NCI-H1417 (cell line): ENCODE data around the gene ARNT2.

Experiments used
- DNase-seq, 3 experiments: peaks; one replicate each; lab custom pipeline; 2025; lab: John Stamatoyannopoulos, UW

ARNT2 gene

GRCh38 chr15:80411788-80412288 lies 7.7 kb downstream of the ARNT2 start:
- no peak for DNase-seq

GRCh38 chr15:80414546-80415357 lies 10.6 kb downstream of the ARNT2 start:
- DNase-seq = peak in 2 of 3 experiments; percentile 46 to 56

- DNase-seq = no peak
Measured at GRCh38 chr15:80415358-80415670, 11.1 kb downstream of the ARNT2 start.

GRCh38 chr15:80416702-80417101 lies 12.5 kb downstream of the ARNT2 start:
- no peak for DNase-seq

DNA sequence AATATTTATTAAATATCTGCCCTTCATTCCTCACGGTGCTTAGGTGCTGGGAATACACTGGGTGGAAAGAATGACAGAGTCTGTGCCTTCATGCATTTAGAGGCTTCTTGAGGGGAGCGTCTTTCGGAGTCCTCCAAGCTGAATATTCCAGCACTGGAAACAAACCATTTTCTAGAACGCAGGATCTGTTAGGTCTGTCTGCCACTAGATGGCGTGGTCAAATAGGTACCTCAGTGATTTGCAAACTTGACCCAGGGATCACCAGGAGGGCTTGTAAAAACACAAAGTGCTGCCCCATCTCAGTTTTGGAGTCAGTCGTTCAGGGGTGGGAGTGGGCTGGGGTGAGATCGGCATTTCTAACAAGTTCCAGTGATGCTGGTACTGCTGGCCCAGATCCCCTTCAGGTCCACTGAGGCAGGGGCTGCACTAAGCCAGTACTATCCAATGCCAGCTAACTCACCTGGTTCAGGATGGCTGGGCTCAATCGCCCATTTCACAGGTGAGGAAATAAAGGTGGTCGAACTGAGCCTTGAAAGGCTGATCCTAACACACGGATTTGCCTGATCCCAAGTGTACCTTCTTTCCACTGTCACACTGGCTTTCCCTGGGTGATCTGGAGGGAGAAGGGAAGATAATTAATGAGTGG lies 14.8 kb downstream of the ARNT2 start:
- DNase-seq = peak in 2 of 3 experiments; percentile 19 to 54

DNA sequence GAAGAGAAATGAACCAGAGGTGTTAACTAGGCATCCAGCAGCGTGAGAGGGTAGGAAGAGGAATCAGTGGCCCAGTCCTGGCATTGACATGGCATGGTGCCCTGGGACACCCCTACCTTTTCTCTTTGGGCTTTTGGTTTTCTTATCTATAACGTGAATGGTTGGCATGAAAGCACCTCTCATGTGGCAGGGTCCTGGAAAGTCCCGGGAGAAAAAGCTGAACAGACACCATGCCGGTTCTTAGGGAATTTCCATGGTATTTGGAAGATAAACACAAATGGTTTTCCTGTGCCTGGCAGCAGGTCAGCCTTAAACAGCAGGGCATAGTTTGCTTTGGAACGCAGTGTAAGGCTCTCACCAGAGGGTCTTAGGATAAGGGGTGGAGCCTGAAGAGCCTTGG lies 15.4 kb downstream of the ARNT2 start:
- no peak for DNase-seq

GRCh38 chr15:80420658-80421057 lies 16.5 kb downstream of the ARNT2 start:
- no peak for DNase-seq

DNA sequence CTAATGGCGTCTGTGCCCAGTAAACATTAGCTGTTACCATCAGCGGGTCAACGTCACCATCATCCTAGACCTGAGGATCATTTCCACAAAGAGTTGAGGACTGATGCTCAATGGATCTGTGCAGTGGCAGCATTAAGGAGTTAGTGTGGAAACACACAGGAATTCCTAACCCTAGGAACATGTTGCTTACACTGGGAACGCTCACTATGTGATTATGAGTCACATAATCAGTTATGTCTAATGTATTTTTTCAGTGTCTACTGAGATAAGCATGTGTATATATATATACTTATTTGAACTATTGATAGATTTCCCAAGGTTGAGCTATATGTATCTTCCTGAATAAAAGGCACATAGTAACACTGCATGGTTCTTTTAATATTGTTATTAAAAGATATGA lies 19.0 kb downstream of the ARNT2 start:
- no peak for DNase-seq

DNA sequence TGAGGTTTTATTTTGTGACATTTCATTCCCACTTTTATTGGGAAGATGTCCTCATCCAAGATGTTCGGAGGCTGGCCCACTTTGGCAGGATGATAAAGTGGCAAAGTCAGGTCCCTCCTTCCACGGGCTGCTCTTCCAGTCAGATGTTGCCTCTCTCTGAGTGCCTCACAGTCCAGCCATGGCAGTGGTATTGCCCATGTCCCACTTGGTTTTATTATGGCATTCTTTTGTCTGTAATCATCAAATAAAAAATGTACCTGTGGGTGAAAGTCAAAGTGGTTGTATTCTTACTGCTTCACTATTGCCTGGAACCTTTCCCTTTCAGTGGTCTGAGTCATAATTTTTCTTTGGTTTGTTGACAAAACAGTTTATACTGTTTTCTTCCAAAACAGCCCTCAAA lies 20.2 kb downstream of the ARNT2 start:
- no peak for DNase-seq

GRCh38 chr15:80426316-80426715 lies 22.1 kb downstream of the ARNT2 start:
- no peak for DNase-seq

DNA sequence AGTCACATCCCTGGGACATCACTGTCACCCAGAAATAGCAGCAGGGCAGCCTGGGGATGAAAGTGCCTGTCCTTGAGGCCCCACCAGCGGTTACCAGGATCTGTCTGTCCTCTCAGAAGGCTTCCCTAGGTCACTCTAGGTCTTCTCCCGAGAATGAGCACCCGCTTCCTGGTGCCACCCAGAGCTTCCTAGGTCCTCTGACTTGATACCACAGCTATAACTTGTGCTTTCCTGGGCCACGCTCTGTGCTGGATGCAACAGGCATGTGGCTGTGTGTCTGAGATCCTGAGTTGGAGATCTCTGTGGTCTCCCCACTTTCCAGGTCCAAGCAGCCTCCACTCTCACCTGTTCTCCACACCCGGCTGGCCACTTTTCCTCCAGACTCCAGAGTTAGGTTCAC lies 25.8 kb downstream of the ARNT2 start:
- DNase-seq = no peak

GRCh38 chr15:80431635-80432344 lies 27.6 kb downstream of the ARNT2 start:
- peak in 2 of 3 experiments; percentile 51 to 74 for DNase-seq

DNA sequence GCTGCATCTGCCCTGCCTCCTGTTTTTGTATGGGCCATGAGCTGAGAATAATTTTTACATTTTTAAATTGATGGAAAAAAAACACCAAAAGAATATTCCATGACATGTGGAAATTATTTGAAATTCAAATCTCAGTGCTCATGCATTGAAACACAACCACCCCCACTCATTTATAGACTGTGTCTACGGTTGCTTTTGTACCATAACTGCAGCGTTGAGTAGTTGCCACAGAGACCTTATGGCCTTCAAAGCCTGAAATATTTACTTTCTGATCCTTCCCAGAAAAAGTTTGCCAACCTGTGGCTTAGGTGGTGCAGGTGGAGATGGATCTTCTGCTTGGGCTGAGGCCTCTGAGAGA lies 28.1 kb downstream of the ARNT2 start:
- no peak for DNase-seq

DNA sequence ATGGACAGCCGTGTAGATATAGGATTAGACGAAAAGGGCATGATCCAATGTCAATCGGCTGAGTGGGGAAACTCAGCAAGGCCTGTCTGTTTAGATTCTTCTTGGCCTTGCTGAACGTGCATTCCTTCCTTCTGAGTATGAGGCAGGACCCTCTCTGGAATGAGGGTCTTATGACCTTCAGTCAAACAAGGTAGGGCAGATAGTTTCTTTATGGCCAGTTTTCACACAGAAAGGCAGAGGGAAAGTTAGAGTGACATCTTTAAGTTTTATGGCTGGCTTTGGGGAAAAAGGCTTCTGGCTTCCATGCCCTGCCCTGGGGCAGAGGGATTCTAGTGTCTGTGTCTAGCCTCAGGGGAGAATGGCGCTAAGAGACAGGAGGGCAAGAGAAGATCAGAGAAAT lies 29.7 kb downstream of the ARNT2 start:
- DNase-seq = no peak

GRCh38 chr15:80434926-80435720 lies 30.9 kb downstream of the ARNT2 start:
- no peak for DNase-seq

DNA sequence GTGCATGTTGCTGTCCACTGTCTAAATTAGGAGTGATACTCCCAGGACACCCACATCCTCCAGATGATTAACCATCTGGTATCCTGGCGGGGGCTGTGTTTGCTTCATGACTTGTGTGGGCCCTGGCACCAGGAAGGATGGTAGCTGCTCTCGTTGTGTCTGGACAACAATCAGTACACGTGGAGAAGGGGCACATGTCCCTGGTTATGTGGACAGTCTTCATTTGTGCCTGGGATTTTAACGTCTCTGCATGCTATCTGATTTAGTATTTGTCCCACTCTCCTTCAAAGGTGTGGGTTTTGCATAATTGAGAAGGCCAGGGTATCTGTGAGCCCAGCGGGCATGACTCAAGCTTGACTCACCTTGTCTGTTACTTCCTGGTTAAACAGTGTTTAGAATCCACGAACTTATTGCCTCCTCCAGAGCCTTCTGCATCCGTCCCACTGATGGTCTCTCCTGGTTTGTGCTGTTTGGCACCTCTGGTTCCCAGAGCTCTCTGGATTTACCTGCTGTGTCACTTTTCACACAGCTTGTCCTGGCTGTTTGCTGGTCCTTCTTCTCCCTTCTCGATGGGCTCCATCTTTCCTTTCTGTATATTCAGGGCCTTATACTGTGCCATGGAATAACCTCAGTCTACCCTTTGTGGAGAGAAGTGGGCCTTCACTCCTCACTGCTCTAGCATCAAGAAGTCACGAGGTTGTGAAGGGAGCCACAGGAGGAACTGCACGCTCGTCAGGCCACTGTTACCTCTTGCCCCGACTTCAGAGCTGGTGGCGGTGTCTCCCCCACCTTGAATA lies 32.5 kb downstream of the ARNT2 start:
- DNase-seq = no peak

DNA sequence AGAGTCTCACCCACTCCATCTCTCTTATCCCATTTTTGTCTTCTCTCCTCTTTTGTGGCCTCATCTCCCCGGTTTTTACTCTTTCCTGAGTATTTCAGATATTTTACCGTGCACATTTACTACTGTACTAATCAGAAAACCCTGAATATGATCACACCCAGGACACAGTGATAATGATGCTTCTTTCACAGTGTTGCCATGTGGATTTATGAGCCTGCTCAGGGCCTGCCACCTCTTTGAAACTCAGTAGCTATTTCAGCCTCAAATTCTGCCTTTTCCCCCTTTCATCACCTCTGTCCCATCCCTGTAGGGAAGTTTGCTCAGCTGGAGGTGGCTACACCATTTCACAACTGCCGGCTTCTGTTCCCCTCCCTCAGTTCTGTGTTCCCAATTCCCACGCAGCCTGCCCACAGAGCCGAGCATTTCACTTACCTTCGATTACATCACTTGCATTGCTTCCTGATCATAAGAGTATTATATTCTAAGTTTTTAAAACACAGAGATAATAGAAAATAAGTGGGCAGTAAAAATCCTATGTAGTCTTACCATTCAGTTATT lies 33.2 kb downstream of the ARNT2 start:
- DNase-seq = no peak

DNA sequence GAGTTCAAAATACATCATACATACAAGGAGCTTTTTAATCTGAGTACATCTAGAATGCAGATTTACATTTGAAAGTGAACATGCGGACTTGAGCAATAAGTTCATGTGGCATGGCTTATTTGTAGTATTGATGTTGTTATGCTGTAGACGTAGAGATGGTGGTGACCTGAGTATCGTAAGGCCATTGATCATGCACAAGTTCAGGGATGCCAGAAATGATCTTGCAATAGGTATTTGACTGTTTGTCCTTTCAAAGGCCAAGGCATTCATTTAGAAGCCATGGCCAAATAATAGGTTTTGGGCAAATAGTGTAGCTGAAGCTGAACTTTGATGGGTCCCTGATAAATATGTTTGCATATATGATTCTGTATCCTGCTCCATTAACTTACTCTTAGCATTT lies 35.0 kb downstream of the ARNT2 start:
- no peak for DNase-seq

DNA sequence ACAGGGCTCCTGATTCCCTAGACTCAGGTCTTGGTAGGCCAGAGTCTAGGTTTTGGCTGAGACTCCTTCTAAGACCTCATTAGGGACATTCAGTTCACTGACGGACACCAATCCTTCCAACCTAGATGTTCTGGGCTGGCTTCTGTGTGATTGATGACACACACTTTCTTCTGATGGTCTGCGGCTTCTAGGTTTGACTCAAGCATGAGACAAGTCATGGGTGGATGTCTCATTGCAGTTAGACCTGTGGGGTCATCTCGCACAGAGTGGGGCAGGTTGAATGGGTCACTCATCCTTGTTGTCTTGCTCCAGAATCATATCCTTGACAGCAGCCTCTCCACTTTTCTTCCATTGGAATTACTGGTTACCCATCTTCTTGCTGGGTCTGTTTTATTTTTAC lies 35.8 kb downstream of the ARNT2 start:
- DNase-seq = no peak

- DNase-seq = no peak
Measured at GRCh38 chr15:80441041-80441440, 36.9 kb downstream of the ARNT2 start.

DNA sequence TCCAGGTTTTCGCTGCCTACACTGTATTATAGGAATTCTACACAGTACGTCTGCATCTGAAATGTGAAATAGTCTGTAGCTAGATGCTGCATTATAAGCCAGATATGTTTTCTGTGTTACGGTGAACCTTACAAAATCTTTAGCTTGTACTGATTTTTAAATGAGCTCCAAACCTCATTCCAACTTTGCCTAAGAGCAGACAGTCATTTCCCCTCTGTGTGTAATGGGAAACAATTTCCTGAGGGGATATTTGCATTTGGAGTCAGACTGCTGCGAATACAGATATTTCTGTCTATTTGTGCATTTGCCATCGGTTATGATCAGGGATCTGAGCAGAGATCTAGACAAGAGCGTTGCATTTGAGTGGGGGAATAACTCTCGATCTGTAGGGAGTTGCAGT lies 37.5 kb downstream of the ARNT2 start:
- DNase-seq = no peak
